Measurements from ENCODE around the gene QSOX1.

The QSOX1 gene

GRCh38 chr1:180165096-180165495, 10.4 kb downstream of the QSOX1 start:
- Histone ChIP-seq H3K4me3 (ENCODE audit: low read length) (no peak overlapping the region), H3K27me3 (ENCODE audit: low read depth, low read length) (no peaks in the 10 kb centered on the region), H3K4me1 (ENCODE audit: low read length) (no peaks in the 10 kb centered on the region), H3K79me2 (ENCODE audit: low read length) (no peaks in the 10 kb centered on the region), H3K9ac (ENCODE audit: low read length) (no peak overlapping the region), H3K9me3 (ENCODE audit: insufficient read depth, low read length) (no peaks in the 10 kb centered on the region), H3K4me2 (ENCODE audit: low read length) (no peak overlapping the region), H3K27ac (ENCODE audit: low read length) (no peak overlapping the region), H3K36me3 (replicated peaks; ENCODE audit: low read depth, low read length) (no peaks in the 10 kb centered on the region), H2AFZ (ENCODE audit: low read depth, low read length) (no peak overlapping the region), H4K20me1 (ENCODE audit: insufficient read depth, low read length) (no peaks in the 10 kb centered on the region)
- TF ChIP-seq, protein P1, sequence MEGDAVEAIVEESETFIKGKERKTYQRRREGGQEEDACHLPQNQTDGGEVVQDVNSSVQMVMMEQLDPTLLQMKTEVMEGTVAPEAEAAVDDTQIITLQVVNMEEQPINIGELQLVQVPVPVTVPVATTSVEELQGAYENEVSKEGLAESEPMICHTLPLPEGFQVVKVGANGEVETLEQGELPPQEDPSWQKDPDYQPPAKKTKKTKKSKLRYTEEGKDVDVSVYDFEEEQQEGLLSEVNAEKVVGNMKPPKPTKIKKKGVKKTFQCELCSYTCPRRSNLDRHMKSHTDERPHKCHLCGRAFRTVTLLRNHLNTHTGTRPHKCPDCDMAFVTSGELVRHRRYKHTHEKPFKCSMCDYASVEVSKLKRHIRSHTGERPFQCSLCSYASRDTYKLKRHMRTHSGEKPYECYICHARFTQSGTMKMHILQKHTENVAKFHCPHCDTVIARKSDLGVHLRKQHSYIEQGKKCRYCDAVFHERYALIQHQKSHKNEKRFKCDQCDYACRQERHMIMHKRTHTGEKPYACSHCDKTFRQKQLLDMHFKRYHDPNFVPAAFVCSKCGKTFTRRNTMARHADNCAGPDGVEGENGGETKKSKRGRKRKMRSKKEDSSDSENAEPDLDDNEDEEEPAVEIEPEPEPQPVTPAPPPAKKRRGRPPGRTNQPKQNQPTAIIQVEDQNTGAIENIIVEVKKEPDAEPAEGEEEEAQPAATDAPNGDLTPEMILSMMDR (IDR thresholded peaks at IDR 0.05; ENCODE audit: low read depth, low read length), result no peak
- no peak for TF ChIP-seq EZH2phosphoT487 (IDR thresholded peaks at IDR 0.05; ENCODE audit: low read depth)

DNA sequence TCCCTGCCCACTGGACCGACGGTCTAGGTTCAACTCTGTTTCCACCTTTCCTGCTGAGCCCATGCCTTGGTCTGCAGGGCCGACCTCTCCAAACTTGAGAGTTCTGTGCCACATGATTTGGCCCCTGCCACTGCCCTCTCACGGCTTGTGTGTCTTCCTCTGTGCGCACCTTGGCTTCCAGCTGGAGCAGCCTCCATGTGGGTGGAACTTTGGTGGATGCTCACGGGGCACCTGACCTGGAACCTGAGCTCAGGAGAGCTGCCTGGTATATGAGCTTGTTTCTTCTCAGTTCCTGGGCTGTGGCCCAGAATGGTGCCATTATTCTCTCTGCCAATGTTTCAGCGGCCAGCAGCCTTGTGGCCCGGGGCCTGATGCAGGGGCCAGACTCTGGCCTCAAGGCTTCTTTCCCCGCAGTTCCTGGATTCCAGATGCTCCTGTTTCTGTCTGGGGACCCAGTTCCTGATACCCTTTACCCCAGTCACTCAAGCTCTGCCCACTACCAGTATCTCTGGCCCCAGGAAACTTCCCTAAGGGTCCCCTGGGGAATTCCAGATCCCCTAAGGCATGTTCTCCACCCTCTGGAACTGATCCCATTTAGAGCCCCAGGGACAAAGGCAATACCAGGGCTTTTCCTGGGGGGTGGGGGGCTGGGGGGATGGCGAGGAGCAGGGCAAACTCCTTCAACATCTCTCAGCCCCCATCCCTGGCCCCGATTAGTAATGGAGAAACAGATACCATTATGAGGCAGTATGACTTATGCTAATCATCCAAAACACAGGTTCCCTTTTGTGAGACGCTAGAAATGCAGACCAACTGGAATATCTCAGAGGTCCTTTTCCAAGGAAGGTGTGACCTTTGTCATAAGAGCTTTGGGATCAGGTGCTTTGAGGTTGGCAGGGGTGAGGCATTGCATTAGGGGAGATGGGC, 11.1 kb downstream of the QSOX1 start:
- Histone ChIP-seq H3K4me2 (ENCODE audit: low read length) (no peak overlapping the region), H3K9ac (ENCODE audit: low read length) (no peak overlapping the region), H3K4me3 (ENCODE audit: low read length) (no peak overlapping the region), H2AFZ (ENCODE audit: low read depth, low read length) (no peak overlapping the region), H3K4me1 (ENCODE audit: low read length) (no peaks in the 10 kb centered on the region), H3K36me3 (replicated peaks; ENCODE audit: low read depth, low read length) (no peaks in the 10 kb centered on the region), H3K27me3 (ENCODE audit: low read depth, low read length) (no peaks in the 10 kb centered on the region), H3K9me3 (ENCODE audit: insufficient read depth, low read length) (no peaks in the 10 kb centered on the region), H4K20me1 (ENCODE audit: insufficient read depth, low read length) (no peaks in the 10 kb centered on the region), H3K27ac (ENCODE audit: low read length) (no peak overlapping the region), H3K79me2 (ENCODE audit: low read length) (no peaks in the 10 kb centered on the region)
- TF ChIP-seq, protein P1 (IDR thresholded peaks at IDR 0.05; ENCODE audit: low read depth, low read length), result no peak

DNA sequence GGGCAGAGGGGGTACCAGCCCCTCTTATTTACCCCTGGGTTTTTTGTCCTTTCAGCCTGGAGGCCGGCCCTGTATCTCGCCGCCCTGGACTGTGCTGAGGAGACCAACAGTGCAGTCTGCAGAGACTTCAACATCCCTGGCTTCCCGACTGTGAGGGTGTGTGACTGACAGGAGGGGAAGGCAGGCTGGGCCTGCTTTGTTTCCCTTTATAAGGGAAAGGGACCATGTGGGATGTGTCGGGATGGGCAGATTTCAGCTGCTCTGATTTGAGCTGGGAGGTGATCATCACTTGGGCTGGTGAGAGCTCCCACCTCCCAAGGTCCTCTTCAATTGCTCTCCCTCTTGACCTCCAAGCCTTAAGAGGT, 11.7 kb downstream of the QSOX1 start:
- no peaks in the 10 kb centered on the region for H3K79me2 ChIP-seq (ENCODE audit: low read length)
- no peaks in the 10 kb centered on the region for H3K36me3 ChIP-seq (replicated peaks; ENCODE audit: low read depth, low read length)
- no peaks in the 10 kb centered on the region for H3K4me1 ChIP-seq (ENCODE audit: low read length)
- no peaks in the 10 kb centered on the region for H4K20me1 ChIP-seq (ENCODE audit: insufficient read depth, low read length)
- H3K9me3 ChIP-seq (ENCODE audit: insufficient read depth, low read length), result no peaks in the 10 kb centered on the region
- H2AFZ ChIP-seq (ENCODE audit: low read depth, low read length), result no peak overlapping the region
- no peak overlapping the region for H3K9ac ChIP-seq (ENCODE audit: low read length)
- H3K27me3 ChIP-seq (ENCODE audit: low read depth, low read length), result no peaks in the 10 kb centered on the region
- no peak overlapping the region for H3K4me2 ChIP-seq (ENCODE audit: low read length)
- no peak overlapping the region for H3K27ac ChIP-seq (ENCODE audit: low read length)
- H3K4me3 ChIP-seq (ENCODE audit: low read length), result no peak overlapping the region
- TF ChIP-seq EZH2phosphoT487 (IDR thresholded peaks at IDR 0.05; ENCODE audit: low read depth), result no peak
- TF ChIP-seq, protein P1 (IDR thresholded peaks at IDR 0.05; ENCODE audit: low read depth, low read length), result no peak

- Histone ChIP-seq H3K79me2 (ENCODE audit: low read length) (no peaks in the 10 kb centered on the region), H4K20me1 (ENCODE audit: insufficient read depth, low read length) (no peaks in the 10 kb centered on the region)
- TF ChIP-seq, protein P1 (IDR thresholded peaks at IDR 0.05; ENCODE audit: low read depth, low read length), result no peak
- no peak for TF ChIP-seq EZH2phosphoT487 (IDR thresholded peaks at IDR 0.05; ENCODE audit: low read depth)
These were observed 12.5 kb downstream of the QSOX1 start for GRCh38 chr1:180167021-180167701.

More at GRCh38 chr1:180167021-180167701, 12.5 kb downstream of the QSOX1 start:
- H3K9me3 ChIP-seq (ENCODE audit: insufficient read depth, low read length), result no peaks in the 10 kb centered on the region
- H3K4me1 ChIP-seq (ENCODE audit: low read length), result no peaks in the 10 kb centered on the region
- H3K4me3 ChIP-seq (ENCODE audit: low read length), result no peak overlapping the region
- no peak overlapping the region for H3K4me2 ChIP-seq (ENCODE audit: low read length)
- H3K27me3 ChIP-seq (ENCODE audit: low read depth, low read length), result no peaks in the 10 kb centered on the region
- H3K27ac ChIP-seq (ENCODE audit: low read length), result no peak overlapping the region
- no peak overlapping the region for H3K9ac ChIP-seq (ENCODE audit: low read length)
- H2AFZ ChIP-seq (ENCODE audit: low read depth, low read length), result no peak overlapping the region
- no peaks in the 10 kb centered on the region for H3K36me3 ChIP-seq (replicated peaks; ENCODE audit: low read depth, low read length)

All from OCI-LY3 (cell line).